Activated T-cell treated with anti-CD3 and anti-CD28 coated beads, Interleukin-2, amount 50 U/mL, for 1 hour (primary cell): ENCODE measurements around the gene TPD52L1.
"Not testable (repeated sequence)": the region's sequence is repeated elsewhere in the genome, so short reads cannot be mapped to it uniquely, and the experiment has no call there.

Experiments used
- DNase-seq: peaks from one replicate; pipeline ENCODE4 v3.0.0-alpha.2; 2020

TPD52L1 gene

DNA sequence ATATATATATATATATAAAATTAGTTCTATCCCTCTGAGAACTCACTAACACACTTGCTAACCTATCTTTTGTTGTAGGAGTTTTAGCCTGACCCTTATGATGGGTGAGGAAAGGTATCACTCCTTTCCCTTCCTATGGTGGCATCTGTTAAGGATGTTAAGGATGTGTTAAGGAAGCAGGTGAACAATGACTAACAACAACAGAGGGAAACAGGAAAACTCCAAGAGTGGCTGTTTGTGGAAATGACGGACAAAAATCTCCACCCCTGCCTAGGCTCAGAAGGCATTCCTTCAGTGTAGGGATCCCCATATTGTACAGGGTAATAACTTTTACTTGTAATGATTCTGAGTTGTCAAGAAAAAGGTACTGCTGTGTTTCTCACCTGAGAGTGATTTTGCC lies 8.8 kb upstream of the TPD52L1 start:
- no peak for DNase-seq

DNA sequence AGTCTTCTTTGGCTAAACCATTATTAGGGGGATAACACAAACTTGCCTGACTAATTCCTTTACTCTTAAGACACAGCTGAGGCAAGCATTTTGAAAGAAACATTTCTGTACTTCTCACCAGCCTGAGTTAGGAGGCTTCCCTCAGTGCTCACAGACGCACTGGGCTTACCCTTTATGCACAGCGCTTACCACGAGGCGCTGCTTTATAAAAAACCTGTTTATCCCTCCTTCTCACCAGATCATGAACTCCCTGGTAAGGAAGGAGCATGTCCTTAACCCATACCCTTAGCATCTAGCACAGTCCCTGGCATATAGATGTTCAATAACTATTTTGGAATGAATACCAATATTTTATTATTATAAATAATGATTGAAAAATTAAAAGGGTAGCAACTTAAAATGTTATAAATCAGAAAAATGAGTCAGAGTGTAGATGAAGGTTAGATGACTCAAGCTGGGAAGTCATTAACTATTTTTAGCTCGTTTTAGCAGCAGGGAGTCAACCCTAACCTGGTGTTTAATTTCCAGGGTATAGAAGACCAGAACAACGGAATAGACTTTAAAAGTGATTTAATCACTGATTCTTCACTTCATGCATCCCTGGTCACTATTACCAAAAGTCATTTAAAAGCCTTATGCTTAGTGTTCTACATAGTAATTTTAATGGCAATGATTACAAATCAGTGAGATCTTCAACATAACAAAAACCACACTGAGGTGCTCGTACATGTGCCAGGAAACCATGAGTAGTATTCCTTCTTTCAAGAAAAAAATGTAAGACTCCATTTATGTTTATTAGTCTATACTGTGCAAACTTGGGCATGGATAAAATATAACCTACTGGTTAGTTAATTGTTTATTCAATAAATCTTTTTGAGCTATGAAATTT lies 4.1 kb upstream of the TPD52L1 start:
- no peak for DNase-seq

DNA sequence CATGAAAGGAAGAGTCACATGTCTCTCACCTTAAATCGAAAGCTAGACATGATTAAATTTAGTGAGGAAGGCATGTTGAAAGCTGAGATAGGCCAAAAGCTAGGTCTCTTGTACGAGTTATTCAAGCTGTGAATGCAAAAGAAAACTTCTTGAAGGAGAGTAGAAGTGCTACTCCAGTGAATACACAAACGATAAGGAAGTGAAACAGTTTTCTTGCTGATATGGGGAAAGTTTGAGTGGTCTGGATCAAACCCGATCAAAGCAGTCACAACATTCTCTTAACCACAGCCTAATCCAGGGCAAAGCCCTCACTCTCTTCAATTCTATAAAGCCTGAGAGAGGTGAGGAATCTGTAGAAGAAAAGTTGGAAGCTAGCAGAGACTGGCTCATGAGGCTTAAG lies 1.9 kb upstream of the TPD52L1 start:
- DNase-seq = no peak

DNA sequence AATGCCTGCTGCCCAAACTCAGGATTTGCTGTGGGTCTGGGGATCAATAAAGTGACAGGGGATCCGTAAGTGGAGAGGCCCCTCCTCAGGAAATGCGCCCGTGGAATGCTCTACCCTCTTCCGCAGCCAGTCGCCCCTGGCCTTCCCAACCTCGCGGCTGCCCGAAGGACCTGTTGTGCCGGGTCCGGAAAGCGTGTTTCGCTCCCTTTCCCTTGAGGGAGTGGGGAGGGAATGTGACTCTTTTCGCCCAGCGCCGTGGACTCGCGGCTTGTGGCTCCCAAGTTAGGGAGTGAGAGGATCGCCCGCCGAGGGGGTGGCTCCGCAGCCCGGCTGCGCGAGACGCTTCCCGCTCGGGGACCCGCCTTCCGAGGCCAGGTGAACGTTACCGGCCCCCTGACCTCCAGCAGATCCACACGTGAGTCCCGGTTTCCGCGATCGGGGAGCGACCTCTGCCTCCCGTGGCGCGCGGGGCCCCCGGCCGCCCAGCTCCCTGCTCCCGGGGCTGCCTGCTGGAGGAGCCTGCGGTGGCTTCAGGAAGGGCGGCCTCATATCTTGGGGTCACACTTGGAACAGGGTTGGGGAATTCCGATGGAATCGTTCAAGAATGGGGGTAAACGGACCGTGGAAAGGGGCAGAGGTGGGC lies 666 bp downstream of the TPD52L1 start:
- DNase-seq = peak; percentile 14

DNA sequence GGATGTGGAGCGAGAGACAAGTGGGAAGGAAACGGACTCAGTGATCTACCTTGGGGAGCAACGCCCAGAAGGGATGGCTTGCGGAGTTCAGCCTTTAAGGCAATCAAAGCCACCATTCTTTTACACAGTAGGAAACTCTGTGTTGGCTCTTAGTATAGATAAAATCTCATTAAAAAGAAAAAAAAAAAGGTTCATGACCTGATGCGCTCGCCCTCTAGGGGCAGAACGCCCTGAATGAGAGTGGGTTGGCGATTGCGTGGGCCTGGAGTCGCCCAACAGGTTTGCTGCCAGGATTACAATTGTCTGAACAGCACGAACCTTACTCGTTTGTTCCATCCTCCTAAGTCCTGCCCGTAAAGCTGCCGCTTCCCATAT lies 1.2 kb downstream of the TPD52L1 start:
- no peak for DNase-seq

DNA sequence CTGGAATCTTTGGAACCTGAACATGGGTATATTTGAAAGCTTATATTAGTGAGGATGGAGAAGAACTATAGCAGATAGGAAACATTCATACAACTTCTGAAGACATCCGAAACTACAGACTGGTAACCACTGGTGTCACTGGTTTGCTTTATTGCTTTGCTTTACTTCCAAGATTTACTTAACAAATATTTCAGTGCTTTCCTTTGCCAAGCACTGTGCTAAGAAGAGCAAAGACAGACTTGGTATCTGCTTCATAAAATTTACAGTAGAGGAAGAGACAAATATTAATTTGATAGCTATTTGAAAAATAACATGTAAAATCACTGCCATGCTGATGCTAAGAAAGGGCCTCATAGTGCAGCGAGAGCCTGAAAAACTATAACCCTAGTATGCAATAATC lies 1.8 kb downstream of the TPD52L1 start:
- no peak for DNase-seq

DNA sequence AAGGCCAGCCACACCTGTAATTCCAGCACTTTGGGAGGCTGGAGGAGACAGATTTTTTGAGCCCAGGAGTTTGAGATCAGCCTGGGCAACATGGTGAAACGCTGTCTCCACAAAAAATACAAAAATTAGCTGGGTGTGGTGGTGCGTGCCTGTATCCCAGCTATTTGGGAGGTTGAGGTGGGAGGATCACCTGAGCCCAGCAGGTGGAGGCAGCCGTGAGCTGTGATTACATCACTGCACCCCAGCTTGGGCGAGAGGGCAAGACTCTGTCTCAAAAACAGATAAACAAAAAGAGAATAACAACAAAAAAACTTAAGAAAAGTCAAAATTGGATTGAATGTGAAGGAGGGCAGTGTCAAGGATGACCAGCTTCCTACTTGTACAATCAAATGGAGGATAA lies 2.9 kb downstream of the TPD52L1 start:
- DNase-seq = no peak

DNA sequence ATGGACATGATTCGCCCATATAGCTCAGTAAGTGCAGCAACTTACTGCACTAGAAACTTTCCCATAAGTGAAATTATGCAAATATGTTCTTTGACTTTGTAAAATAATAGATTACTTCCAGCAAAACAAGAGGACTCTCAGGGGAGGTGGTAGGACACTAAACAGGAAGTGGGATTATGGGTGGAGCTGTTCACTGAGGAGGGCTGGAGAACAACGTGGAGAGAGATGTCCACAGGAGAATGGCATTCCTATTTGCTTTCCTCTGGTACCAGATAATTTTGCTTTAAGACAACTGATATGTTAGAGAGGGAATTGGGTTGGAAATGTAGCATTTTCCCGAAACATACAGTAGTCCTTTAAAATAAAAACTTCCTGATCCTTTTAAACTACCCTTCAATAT lies 3.7 kb downstream of the TPD52L1 start:
- DNase-seq = no peak

DNA sequence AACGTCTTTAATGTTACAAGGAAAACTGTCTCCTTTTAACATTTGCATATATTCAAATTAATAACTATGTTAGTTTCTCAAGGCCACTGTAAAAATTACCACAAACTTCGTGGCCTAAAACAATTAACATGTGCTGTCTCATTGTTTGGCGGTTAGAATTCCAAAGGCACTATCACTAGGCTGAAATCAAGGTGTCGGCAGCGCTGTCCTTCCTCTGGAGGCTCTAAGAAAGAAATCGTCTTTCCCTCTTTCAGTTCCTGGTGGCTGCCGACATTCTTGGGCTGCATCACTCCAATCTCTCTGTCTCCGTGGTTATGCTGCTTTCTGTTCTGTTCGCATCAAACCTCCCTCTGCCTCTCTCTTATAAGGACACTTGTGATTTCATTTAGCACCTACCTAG lies 4.2 kb downstream of the TPD52L1 start:
- no peak for DNase-seq

DNA sequence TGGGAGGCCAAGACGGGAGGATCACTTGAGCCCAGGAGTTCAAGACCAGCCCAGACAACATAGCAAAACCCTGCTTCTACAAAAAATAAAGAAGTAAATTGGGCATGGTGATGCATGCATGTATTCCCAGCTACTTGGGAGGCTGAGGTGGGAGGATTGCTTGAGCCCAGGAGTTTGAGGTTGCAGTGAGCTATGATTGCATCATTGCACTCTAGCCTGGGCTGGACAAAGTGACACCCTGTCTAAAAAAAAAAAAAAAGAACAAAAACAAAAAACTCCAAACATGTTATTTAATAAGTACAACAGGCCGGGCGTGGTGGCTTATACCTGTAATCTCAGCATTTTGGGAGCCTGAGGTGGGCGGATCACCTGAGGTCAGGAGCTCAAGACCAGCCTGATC lies 9.8 kb downstream of the TPD52L1 start:
- not testable (repeated sequence) for DNase-seq

DNA sequence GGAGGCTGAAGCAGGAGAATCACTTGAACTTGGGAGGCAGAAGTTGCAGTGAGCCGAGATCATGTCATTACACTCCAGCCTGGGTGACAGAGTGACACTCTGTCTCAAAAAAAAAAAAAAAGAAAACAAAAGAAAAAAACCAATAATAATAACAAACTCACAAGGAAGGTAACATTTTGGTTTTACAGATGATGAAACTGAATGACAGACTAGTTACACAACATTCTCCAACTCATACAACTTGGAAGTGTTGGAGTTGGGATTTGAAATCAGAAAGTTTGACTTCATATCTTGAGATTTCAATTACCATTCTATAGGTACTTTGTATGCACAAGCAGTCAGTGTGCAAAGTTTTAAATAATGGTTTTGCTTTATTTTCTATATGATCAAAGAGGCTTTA lies 10.2 kb downstream of the TPD52L1 start:
- no peak for DNase-seq

DNA sequence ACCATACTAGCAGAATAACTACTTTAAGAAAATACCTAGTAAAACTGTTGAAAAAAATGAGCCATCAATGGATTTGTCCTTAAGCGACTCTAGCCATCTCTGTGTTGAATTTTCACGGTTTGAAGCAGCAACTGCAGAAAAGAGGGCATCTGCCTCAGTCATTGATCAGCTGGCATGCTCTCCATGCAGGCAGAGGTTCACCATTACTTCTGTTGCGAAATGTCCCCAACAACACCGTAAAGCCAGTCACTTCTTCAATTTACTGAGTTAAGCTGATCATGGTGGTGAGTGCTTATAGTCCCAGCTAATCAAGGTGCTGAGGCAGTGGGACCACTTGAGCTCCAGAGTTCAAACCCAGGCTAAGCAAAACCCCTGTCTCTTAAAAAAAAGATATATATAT lies 11.1 kb downstream of the TPD52L1 start:
- no peak for DNase-seq

DNA sequence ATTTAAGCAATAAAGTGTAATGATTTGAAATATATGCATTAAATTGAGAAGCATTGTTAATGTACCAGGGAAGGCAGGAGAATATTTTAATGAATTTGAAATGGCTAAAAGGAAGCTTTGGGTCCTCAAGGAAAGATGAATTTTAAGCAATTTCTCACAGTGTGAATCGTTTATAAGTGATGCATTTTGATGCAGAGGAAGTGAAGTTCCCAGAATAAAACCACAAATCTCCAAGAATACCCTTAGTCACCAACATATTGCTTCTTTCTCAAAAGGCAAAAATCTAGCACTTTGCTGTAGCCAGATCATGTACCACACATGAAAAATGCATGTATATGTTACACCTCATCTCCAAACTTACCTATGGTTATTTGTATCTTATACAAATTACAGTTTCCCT lies 11.7 kb downstream of the TPD52L1 start:
- DNase-seq = no peak

DNA sequence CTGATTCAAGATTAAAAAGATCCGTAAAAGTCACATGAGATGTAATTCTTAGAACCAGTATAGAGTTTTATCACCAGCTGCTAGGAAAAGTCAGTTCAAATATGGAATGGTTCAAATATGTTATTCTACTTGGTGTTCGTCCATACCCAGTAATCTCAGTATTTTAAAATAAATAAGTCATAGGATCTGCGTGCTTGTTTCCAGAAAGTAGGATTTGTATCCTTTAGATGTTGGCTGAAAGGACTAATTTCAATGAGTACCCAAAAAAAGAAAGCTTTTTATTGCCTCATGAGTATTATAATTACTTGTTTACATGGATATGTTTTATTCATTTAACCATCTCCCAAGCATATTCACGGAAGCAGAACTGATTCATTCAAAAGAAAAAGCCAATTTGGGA lies 12.2 kb downstream of the TPD52L1 start:
- no peak for DNase-seq

DNA sequence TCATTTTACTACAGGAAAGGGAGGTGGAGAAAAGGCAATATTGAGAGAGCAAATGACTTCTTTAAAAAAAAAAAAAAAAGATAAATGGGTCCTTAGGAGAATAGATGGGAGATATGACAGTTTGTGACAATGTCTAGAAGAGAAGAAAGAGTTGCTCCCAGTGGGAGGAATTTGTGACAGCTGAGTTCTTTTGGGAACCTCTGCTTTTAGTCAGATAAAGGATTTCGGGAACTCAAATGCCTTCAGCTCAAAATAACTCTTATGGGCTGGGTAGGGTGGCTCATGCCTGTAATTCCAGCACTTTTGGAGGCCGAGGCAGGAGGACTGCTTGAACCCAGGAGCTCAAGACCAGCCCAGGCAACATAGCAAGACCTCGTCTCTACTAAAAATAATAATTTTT lies 13.1 kb downstream of the TPD52L1 start:
- DNase-seq = no peak

DNA sequence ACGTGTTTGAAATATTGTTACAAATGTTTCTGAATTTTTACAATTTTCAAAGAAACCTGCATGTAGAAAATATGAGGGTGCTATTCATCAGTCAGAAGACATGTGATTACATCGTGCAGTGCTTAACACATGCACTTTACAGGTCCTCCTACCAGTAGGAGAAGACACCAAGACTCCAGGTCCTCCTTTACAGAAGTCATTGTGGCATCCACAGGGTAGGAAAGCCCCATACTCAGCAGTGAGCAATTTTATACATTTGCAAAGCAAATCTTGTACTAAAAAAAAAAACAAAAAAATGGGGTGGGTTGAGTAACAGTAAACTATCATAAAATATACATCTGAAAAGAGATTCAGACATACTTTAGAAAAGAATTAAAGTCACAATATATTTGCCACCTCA lies 14.0 kb downstream of the TPD52L1 start:
- no peak for DNase-seq

DNA sequence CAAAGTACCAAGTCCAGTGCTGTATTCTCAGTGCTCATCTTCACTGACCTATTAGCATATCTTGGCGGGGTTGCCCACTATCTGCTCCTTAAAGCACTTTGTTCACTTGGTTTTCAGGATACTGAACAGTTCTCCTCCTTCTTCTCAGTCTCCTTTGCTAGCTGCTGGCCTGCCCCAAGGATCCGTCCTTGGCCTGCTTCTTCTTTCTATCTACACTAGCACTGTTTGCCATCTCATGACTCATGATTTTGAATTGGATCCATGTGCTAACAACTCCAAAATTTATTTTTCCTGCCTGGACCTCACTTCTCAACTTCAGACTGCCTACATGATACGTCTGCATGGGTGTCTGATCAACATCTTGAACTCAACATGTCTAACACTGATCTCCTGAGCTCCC lies 15.5 kb downstream of the TPD52L1 start:
- no peak for DNase-seq

DNA sequence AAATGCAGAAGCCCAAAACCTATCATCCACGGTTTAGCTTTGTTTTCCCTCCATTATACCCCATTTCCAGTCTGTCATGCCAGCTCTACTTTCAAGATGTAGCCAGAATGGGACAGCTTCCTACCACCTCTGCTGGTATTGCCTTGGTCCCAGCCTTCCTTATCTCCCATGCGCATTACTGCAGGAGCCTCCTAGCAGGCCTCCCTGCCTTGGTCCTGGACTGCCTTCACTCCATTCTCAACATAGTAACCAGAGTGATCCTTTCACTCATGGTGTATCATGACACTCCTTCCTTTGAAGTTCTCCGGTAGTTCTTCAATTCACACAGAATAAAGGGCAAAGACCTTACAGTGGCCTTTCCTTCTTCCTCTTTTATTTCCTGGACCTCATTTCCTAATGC lies 15.9 kb downstream of the TPD52L1 start:
- no peak for DNase-seq

DNA sequence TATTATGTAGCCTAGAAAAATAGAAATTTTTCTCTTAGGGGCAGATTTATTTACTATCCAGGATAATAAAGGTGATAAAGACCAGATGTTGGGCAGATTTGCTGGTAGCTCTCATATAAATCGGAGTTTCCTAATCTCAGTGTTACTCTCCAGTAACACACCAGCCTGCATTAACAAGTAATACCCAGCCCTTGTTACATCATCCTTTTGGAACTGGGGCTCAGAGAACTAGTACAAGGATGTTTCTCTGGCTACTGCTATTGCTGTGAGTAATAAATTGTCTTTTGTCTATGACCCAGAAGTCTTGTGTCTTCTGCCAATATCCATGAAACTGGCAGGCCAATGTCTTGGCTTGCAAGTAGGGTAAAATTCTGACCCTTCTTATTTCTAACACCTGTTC lies 16.8 kb downstream of the TPD52L1 start:
- DNase-seq = no peak

DNA sequence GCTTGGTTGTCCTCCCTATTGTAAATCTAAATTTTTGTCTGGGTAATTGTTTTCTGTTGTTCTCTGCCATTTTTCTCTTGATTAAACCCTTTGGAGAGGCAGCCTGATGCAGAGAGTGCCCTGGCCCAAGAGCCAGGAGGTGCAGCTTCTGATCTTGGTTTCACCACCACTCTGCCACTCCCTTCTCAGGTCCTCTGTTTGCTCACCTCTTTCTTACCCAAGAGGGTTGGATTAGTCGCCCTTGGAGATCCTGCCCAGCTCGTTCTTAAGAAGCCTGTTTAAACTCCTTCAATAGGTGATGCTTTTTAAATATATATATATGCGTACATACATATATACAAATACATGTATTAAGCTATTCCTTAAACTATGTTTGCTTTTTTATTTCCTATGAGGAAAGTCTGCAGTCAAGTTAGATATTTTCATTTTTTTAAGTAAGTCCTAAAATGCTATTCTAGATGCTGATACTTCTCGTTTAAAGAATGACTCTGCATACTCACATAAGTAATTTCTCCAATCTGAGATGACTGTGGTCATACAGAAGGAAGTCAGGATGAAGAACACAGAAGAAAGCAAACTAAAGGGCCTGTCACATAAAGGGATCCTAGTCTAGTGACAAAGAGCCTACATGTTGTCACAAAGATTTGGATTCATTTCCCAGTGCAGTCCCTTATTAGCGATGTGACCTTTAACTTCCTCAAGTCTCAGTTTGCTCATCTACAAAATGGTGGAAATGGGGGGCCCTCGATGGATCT lies 19.9 kb downstream of the TPD52L1 start:
- no peak for DNase-seq

DNA sequence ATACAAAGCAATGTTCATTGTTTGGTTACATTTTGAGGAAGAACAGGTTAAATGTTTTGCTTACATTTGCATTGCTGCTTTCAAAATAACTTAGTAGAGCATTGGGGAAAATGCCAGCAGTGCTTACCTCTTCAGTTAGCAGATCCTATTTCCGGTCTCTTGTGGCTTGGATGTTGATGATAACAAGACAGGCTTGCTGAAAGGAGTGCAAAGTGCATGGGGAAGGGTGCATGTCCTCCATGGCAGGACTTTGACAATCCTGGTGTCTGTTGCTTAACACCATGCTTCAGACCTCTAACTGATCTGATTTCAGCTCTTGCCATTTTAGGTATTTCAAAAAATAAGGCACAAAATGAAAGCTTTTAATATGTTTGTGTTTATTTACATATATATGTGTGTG lies 21.1 kb downstream of the TPD52L1 start:
- no peak for DNase-seq

DNA sequence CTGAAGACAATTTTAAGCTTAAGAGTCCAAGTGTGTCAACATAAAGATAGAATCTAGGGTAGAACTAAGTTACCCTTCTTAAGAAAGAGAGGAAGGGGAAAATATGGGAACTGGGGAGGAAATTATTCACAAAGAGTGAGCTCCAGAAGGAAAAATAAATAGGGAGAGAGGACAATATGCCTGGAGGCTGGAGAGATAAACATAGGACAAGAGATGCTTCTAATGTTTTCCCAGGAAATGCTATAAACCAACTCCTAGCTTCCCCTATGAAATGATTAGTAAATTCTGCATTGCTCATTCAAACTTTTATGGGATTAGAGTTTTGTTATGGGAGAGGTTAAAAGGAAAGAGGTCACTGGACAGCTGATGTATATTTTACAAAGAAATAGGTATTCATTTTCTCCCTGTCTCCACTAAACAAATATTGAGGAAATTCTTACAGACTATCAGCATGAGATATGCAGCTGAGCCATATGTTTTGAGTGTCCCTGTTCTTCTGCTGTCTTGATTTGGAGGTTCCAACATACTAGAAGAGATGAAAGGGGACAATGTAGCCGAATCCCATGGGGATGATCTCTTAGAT lies 22.0 kb downstream of the TPD52L1 start:
- no peak for DNase-seq

DNA sequence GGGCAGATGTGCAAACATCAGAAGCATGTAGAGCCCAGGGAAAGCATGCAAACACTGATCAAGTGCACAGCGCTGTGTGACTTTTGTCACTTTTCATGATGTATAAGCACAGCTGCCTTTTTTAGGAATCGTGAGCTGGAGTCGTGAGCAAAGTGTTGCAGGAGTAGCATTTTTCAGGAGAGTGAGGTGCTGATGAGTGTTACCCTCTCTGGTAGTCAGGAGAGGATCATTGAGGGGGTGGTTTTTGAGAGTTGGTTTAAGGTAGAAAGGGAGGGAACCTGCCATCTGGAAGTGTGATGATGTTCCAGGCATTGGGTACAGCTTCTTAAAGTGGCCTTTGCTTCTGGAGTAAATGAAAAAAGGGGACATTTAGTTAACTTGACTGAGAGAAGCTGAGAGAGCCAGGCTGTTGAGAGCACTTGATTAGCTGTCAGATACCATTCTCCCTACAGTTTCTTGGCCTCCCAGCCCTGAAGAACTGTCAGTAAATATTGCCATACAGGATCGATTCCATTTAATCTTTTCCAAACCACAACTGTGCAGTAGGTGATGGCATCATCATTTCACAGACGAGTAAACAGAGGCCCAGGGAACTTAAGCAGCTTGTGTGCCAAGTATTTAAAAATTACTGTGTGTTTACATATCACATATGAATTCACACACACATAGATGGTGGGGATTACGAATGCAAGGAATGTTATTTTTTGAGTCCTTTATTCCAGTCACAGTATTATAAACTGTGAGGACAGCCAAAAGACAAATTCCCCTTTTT lies 28.9 kb downstream of the TPD52L1 start:
- DNase-seq = no peak
